Left lobe of liver (tissue), 2 donors: Measurements from ENCODE around the gene PRRT3. TPM values are rescaled to one million over a fixed set of nuclear protein-coding genes. Genes with fewer than 3 reads are reported as not detected.

ENCODE experiments used
- ATAC-seq: fragments of 200-7000 bp; cut with Tn5 transposase; one replicate; pipeline ENCODE4 v1.9.1; 2020; ENCODE audit warnings: mild to moderate bottlenecking, moderate library complexity
- DNase-seq: peaks from one replicate; pipeline ENCODE4 v3.0.0-alpha.2; 2020; ENCODE audit warnings: low spot score
- total RNA-seq: library from RNA; stranded (reverse); gene quantifications from one replicate; pipeline ENCODE4 v1.2.1, GENCODE V29; 2021
- donor health status: DM: no; HTN: no; CAD: no; lungs with moderate emphysema.
- donor health status: DM: no; HTN: yes; CAD: no.

The PRRT3 gene
- total RNA-seq, result 0.50 TPM

DNA sequence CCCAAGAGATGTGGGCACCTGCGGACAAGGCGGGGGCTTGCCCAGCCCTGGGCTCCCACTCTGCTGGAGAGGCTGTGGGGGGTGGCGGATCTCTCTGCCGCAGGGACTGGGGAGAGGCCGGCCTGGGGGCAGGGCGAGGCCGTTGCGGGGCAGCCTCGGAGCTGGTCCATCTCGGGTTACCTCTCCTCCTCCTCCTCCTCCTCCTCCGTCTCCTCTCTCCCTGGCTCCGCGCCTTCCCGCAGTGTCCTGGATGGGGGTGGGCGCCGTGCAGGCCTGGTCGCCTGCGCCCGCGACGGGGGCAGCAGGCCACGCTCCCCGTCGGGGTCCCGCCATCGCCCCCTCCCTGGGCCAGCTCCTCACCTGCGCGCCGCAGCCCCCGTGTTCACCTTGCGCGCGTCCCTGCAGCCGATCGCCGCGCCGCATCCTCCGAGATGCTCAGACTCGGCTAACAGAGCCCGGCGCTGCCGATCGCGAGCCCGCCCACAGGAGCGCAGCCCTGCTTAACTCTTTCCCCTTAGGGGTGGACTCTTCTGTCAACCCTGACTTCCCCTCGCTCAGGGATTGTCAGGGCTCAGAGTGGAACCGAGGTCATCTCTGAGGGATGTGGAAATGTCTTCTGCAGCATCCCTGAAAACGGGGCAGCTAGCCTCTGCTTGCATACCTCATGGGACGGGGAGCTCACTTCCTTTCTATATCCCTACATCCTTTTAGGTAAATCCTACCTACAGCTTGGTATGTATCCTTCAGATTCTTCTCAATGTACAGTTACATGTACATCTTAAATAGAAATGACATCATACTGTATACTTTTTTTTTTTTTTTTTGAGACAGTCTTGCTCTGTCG, at the start of gene PRRT3:
Gene PRRT3, minus strand, starts transcription at position 447 of the 844 bp plus-strand sequence. CDS start 2,293 bp downstream, outside the sequence.
- DNase-seq (no peak), ATAC-seq (no peak)

DNA sequence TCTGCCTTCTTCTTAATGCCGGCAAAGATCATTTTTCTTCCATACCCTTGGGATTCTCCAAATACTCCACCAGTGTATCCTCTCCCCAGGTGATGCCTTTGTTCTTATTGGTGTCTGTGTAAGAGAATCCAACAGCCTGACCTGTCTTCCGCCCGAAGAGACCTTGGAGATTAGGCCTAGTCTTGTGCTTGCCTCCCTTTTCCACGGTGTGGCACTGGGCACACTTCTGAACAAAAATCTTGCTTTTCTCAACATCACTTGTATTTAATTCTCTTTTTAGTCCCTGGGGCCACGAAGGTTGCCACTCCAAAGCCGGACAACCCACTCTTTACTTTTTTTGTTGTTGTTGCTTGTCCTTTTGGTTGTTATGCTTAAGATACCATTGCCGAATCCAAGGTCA, 48.5 kb upstream of the PRRT3 start:
- ATAC-seq, result no peak
- no peak for DNase-seq

DNA sequence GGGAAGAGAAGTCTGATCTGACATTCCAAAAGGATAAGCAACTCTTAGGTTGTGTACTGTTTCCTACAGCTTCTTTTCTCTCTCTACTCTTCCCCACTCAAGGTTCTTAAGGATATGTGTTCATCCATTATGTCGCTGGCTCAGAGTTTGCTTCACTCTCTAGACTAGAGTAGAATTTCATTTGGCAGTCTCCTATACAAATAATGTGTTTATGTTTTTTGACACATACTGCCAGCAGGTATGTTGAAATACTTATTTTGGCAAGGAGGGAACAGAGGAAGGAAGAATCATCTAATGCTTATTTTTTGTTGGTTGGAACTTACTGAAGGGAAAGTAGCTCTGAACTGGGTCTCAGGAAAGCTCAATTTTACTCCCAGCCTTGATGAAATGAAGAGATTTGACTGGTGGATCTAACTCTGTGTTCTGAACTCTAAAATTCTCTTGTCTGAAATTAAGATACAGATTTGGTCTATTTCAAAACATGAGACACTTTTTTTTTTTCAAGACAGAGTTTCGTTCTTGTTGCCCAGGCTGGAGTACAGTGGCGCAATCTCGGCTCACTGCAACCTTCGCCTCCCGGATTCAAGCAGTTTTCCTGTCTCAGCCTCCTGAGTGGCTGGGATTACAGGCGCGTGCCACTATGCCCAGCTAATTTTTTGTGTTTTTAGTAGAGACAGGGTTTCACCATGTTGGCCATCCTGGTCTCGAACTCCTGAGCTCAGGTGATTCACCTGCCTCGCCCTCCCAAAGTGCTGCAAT, 42.1 kb upstream of the PRRT3 start:
- peak; percentile 22 for ATAC-seq
- no peak for DNase-seq

DNA sequence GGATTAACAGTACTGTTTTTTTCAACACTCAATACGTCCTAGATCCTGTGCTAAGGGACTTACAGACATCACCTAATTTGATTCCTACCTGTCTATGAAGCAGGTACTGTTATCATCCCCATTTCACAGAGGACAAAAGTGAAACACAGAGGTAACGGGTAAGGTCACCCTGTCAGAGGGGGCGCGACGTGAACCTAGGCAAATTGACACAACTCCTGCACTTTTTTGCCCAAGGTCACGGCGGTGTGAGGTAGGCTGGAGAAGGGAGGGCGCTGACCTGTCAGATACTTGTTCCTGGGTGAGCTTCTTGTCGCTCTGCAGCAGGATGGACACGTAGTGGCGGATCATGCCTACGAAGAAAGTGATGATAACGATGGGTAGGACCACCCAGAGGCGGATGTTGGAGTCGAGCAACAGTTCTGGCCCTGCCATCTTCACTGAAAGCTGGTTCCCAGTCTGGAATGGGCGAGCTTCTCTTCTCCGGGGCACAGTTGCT, 34.1 kb upstream of the PRRT3 start:
- ATAC-seq (peak; percentile 42), DNase-seq (no peak)

DNA sequence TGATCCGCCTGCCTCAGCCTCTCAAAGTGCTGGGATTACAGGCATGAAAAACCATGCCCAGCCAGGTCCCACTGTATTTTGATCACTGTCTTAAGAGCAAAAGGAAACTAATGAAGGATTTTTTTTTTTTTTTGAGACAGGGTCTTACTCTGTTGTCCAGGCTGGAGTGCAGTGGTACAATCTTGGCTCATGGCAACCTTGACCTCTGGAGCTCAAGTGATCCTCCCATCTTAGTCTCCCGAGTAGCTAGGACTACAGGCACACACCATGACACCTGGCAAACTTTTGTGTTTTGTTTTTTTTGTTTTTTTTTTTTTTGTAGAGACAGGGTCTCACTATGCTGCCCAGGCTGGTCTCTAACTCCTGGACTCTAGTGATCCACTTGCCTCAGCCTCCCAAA, 28.0 kb upstream of the PRRT3 start:
- no peak for DNase-seq
- no peak for ATAC-seq

DNA sequence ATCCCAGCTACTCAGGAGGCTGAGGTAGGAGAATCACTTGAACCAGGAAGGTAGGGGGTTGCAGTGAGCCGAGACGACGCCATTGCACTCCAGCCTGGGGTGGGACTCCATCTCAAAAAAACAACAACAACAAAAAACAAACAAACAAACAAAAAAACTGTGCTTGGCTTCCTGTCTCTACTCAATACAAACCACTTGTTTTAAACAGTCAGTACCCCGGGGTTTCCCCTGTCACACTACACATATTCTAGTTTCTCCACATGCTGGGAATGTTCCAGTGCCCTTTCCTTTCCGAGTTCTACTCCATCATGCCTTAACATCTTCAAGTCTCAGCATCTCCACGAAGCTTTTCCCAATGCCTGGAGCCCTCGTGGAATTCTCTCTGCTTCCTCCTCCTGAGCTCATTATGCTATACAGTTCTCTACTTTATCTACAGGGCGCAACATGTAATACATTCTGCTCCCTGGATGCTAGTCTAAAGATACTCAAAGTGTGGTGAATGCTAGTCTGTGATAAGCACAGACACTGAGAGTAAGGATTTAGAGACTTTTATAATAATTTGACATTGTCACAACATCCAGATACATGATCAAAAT, 26.6 kb upstream of the PRRT3 start:
- ATAC-seq (no peak), DNase-seq (no peak)

DNA sequence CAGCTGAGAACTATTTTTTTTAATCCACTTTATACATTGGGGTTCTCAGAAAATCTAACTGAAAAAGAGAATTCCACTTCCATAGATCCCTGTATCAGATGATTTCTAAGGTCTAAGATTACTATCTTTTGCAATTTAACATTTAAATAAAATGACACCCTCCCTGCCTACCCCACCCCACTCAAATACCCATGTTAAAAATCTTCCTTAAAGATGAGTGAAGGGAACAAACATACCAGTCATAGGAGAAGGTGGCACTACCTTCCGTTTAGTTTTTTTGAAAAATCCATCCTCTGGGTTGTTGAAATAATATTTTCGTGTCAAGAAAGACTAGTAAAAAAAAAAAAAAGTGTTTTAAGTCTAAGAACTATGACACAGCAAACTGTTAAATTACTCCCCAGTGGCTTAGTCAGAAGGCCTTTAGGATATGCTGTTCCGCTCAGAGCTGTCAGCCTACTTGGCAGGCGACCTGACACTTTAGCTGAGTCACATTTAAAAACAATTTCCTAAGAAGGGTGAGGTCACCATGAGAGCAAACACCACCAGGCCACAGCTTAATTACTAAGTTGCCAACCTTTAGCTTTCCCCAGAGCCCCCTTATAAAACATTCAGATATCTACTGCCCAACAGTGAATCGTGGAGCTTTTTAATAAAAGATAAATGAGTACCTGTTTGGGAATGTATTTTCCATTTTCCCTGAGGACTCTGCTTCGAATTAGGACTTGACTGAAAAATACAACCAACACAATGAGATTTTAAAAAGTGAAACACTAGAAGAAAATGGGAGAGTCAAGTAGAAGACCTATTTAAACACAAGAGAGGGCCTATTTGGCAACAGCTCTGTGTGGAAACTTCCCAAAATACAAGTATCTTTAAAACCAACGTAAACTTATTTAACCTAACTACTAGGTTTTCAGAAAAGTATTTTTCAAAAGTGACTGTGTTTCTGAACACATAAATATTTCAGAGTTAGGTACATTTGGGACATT, 24.8 kb upstream of the PRRT3 start:
- ATAC-seq, result peak; percentile 99
- DNase-seq, result peak; percentile 78

DNA sequence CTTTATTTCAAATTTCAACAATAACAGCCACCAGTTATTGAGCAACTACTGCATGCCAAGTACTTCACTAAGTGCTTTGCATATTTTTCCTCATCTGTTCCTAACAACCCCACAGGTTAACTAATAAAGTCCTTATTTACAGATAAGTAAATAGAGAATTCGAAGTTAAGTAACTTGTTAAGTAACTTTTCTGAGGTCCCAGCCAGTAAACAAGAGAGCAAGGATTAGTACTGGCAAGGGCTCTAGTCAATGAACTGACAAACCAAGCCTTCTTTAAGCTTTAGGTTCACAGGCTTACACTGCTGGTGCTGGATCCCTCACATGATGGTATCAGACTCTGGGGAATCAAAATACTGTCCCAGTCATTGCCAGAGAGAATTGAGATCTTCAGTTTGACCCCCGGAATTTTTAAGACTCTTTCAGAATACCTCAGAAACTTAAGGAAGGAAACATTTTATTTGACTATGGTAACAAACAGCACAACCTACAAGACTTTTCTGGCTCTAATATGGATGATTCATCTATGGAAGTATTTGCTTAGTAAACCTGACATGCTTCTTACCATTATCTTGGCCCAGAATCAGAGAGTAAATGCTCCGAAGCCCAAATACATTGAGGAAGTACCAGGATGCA, 17.9 kb upstream of the PRRT3 start:
- ATAC-seq (no peak), DNase-seq (no peak)

DNA sequence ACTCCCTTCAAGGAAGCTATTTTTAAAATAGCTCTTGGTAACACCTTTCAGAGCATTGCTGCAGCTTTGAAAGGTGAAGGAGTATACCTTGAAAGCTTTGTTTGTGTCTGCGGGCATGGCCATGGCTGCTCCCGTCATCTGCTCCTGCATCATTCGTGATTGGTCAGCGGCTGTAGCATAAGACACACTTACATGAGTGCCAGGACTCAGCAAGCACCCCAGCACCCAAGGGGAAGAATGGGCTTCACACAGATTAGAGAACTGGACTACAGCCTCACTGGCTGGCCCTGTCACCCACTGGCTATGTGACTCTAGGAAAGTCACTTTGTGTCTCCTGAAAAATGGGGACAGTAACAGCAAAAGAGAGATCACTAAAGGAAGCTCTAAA, 17.4 kb upstream of the PRRT3 start:
- DNase-seq (no peak), ATAC-seq (no peak)

DNA sequence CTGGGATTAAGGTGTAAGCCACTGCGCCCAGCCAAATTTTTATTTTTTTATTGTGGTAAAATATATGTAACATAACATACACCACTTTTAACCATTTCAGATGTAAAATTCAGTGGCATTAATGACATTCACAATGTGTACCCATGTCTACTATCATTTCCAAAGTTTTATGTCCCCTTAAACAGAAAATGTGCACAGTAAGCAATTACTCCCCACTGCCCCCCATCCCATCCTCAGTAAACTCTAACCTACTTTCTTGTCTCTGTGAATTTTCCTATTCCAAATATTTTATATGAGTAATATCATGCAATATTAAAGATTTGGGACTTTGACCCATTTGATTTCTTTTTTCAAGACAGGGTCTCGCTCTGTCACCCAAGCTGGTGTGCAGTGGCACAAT, 14.6 kb upstream of the PRRT3 start:
- ATAC-seq (no peak), DNase-seq (no peak)

DNA sequence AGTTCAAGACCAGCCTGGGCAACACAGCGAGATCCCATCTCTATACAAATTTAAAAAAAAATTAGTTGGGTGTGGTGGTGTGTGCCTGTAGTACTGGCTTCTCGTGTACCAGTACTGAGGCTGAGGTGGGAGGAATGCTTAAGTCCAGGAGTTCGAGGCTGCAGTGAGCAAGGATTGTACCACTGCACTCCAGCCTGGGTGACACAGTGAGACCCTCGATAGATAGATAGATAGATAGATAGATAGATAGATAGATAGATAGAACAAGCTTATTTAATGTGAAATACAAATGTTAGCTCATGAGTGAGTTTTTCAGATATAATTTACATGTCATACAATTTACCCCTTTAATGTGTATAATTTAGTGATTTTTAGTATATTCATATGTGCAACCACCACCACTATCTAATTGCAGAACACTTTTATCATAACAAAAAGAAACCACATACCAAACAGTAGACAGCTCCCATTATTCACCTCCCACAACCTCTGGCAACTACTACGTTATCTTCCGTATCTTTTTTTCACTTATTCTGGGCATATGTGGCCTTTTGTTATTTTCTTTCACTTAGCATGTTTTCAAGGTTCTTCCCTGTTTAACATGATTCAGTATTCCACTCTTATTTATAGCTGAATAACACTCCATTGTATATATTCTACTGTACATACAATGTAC, 13.1 kb upstream of the PRRT3 start:
- ATAC-seq (no peak), DNase-seq (no peak)

DNA sequence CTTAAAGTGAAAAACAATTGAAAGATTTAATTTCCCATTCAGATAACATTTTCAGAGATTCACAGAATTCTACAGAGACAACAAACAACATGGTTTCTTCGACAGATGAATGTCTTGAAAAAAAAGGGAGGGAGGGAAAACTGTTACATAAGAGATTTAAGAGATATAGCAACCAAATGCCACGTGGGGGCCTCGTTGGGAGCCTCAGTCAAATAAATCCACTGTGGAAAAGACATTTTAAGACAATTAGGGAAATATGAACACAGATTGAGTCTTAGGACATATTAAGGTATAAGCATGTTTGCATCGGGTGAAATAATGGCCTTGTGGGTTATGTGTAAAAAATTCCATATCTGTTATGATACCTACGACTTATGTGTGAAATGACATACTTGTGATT, 5.0 kb upstream of the PRRT3 start:
- ATAC-seq, result no peak
- DNase-seq, result no peak

DNA sequence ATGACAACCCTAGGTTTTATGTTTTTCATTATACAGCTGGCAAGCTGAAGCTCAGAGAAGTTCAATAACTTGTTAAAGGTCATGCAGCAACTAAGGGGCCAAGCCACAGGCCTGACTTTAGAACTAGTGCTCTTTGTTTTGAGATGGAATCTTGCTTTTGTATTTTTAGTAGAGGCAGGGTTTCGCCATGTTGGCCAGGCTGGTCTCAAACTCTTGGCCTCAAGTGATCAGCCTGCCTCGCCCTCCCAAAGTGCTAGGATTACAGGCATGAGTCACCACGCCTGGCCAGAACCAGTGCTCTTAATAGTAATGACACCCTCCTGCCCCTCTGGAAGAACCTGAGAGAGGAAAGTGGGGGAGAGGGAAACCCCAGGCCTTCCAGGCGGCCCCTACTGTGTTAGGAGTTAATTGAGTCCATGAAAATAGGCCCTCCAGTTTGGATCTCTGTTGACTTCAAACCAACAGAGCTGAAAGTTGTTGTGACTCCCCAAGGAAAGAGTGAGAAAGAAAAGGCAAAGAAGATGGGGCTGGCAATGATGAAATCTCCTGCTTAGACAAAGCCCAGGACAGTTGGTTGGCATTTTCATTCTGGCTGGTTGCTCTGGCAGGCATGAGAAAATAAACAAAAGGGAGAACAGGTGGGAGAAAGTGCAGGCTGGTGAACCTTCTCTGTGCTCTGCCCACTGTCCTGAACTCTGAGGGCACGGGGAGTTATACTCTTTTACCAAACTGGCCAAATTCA, 3.6 kb upstream of the PRRT3 start:
- peak; percentile 93 for ATAC-seq

DNA sequence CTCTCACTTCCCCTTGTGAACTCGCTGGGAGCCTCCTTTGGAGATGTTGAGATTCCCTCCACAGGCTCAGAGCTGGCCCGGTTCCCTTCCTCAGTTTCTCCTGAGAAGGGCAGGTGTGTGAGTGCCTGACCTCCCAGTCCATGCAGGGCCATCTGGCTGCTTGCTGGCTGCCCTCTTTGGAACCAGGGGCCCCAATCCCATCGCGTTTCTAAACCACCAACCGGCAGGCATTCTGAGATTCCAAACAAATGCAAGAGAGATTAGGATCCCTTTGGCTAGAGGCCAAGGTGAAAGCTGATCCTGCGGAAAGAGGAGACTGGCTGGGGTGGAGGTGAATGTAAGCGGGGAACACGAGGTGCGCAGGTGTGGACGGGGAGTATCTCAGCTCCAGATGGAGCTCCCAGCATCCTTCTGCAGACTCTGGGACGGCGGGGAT, 2.9 kb upstream of the PRRT3 start:
- DNase-seq (no peak), ATAC-seq (peak; percentile 15)

More for the DNA sequence above, 3.6 kb upstream of the PRRT3 start:
- DNase-seq, result no peak

DNA sequence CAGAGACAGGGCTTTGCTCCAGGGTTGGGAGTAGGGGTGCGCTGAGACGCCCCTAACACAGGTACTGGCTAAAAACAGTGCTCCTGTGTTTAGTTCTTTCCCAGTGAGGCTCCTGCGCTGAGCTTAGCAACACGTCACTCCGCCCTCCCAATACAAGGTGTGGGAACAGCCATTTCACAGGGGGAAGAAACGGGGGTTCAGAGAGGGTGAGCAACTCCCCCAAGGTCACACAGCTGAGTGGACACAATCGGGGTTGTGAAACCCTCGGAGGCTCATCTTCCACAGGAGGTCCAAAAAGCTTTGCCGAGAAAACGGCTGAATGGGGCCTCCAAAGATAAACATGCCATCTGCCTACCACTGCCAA, 628 bp downstream of the PRRT3 start:
- DNase-seq, result no peak
- no peak for ATAC-seq

DNA sequence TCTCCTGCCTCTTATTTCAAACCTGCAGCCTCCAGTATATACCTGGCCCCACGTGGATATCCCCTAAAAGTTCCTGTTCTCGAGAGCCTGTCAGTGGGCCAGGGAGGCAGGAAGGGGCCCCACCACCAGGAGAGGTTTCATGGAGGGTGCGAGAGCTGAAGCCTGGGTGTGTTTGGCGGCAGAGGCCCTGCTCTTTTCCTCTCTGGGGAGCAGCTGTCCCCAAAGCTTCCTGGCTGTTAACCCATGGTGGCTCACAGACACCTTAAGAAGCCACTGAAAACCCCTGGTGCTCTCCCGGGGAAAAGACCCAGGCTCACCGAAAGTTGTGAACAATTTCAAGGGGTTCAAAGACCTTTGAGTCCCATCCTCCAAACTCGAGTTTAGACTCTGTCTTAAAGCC, 1.1 kb downstream of the PRRT3 start:
- ATAC-seq (no peak), DNase-seq (no peak)

DNA sequence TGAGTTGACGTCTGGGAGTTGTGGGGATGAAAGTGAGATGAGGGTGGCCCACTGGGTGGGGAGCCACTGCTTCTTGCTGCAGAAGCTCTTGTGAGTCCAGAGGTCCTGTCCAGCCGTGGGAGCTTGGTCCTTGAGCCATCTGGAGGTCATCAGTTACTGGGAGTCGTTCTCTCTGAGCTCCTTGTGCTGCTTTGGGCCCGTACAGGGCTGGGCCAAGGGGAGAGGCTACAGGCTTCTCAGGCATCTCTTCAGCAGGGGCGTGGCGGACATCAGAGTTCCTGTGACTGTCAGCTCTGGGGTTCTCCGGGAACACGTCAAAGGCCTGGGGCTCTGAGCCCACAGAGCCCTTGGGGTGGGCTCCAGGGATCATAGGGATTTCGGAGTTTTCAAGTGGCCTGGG, 2.6 kb downstream of the PRRT3 start:
- DNase-seq, result no peak

DNA sequence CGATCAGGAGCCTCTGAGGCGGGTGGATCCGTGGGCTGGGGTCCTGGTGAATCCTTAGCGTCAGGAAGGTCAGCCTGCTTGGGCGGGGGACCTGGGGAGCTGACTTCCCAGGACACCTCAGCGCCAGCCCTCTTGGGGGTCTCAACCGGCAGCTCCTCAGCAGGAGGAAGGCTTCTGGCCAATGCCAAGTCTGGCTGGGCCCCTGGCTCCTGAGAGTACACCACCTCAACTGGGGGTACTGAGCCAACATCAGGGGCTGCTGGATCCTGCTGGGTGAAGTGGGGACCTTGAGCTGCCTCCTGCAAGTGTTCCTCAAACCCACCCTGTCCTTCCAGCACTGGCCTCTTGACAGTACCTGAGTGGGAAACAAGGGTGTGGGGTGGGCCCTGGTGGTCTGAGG, 3.1 kb downstream of the PRRT3 start:
- no peak for ATAC-seq
- DNase-seq, result no peak

More for the DNA sequence above, 2.6 kb downstream of the PRRT3 start:
- ATAC-seq, result no peak

DNA sequence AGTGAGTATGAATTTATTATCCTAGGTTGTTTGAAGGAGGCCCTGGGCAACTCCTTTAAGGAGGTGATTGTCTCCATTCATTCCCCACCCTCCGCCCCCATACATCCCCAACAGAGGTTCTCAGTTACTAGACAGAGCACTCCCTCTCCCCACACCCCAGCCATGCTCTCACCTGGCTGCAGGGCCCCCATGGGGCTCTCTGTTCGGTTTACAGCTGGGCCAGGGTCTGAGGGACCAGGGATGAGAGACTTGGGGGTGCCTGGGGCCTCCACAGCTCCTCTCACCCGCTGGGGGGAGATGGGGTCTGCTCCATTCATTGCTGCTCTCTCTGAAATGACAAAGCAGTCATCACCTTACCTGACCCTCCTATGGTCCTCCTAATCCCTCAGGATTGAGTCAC, 3.6 kb downstream of the PRRT3 start:
- ATAC-seq (no peak), DNase-seq (no peak)
